HG03457 (cell line): Measurements from ENCODE around the gene GIPC3.

Experiments
- ATAC-seq: cut with Tn5 transposase; IDR thresholded peaks from one replicate; pipeline ENCODE4 v1.9.1; 2021; ENCODE audit warnings: moderate number of reproducible peaks; ENCODE audit not compliant: unreplicated experiment

The GIPC3 gene, protein sequence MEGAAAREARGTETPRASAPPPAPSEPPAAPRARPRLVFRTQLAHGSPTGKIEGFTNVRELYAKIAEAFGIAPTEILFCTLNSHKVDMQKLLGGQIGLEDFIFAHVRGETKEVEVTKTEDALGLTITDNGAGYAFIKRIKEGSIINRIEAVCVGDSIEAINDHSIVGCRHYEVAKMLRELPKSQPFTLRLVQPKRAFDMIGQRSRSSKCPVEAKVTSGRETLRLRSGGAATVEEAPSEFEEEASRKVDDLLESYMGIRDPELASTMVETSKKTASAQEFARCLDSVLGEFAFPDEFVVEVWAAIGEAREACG

DNA sequence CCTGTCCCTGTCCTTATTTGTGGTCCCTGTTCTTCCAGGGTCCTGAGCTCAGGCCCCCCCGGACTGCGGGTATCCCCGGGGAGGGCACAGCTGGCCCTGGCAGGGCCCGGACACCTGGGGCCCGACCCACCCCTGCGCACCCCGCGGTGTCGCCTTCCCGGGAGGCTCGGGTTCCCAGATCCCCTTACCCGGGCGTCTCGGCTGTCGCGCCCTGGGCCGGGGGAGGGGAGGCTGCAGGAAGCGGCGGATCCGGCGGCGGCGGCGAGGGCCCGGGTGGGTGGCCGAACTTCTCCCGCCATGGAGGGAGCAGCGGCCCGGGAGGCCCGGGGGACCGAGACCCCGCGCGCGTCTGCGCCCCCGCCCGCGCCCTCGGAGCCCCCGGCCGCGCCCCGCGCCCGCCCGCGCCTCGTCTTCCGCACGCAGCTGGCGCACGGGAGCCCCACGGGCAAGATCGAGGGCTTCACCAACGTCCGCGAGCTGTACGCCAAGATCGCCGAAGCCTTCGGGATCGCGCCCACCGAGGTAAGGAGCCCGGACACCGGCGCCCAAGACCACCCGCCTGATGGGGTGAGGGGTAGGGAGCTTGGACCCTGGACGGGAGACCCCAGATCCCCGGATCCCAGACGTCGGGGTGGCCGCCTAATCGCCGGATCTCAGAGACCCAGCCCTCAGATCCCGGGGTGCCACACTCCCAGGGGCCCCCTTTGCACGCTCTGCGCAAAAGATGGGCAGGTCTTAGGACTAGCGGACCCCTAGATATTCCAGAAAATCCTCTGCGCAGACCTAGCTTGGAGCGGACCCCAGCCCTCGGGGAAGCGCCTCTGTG lies at the start of gene GIPC3:
TSS of gene GIPC3 (plus strand) at position 178 of the 826 bp plus-strand sequence. CDS start at position 298, 120 bp downstream.
- no peak for ATAC-seq

DNA sequence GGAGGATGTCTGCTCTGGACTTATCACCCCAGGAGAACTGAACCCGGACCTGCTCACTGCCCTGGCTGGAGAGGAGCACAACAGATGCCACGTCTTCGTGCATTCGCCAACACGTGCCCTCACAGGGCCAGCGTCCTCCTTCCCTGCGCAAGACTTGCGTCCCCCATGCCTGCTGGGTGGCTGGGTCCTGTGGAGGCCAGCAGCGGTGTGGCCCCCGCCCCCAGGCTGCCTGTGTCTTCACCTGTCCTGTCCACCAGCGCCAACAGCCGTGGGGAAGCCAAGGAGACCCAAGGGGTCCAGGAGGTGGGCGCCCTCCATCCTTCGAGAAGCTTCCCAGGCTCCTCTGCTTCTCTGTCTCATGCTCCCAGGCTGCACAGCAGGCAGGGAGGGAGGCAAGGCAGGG lies 49.7 kb upstream of the GIPC3 start:
- no peak for ATAC-seq

DNA sequence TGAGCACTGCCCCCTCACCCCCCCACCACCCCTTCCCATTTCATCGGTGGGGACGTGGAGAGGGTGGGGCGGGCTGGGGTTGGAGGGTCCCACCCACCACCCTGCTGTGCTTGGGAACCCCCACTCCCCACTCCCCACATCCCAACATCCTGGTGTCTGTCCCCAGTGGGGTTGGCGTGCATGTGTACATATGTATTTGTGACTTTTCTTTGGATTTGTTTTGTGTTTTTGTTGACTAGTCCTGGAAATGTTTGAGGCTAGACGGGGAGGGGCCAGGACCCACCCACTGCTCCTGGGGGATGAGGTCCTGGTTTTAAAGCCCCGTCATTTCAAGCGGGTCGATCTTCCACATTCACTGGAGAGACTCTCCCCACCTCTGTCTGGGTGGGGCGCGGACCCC lies 49.3 kb upstream of the GIPC3 start:
- ATAC-seq: no peak

DNA sequence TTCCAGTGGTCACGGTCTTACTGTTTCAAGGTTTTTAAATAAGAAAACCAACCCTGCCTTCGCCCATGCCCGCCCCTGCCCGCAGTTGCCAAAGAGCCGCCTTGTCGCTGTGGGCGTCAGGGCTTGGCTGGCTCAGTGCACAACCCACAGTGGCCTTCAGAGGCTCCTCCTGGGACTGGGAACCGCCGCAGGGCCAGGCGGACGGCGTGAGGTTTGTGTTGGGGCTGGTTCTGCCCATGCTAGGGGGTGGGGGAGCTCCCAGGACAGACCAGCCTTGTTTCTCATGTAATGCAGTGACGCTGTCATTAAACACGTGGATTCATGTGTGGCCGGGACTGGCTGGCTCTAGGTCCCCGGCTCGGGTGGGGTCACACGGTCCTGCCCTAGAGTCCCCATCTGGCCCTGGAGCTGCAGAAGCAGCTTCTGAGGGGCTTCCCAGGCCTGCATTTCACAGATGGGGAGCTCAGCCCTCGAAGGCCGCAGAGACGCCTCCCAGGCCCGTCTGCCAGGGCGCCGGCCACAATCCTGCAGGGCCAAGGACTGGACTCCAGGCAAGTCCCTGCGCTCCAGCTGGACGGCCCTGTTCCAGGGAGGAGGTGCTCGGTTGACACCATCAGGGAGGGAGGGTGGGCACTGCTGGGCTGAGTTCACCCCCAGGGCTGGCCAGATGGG lies 48.7 kb upstream of the GIPC3 start:
- ATAC-seq: no peak

DNA sequence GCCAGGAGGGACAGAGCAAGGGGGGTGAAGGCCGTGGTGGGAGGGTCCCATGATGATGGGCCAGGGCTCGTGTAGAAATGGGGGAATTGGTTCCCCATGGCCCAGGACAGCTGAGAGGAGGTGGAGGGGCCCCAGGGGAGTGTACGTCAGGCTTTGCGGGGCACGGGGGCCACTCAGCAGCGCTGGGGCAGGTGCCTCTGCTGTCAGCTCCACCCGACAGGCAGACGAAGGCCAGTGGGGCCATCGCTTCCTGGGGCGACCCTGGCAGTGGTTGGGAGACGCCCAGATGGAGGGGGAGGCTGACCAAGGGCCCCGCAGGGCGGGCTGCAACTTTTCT lies 48.2 kb upstream of the GIPC3 start:
- ATAC-seq: no peak

DNA sequence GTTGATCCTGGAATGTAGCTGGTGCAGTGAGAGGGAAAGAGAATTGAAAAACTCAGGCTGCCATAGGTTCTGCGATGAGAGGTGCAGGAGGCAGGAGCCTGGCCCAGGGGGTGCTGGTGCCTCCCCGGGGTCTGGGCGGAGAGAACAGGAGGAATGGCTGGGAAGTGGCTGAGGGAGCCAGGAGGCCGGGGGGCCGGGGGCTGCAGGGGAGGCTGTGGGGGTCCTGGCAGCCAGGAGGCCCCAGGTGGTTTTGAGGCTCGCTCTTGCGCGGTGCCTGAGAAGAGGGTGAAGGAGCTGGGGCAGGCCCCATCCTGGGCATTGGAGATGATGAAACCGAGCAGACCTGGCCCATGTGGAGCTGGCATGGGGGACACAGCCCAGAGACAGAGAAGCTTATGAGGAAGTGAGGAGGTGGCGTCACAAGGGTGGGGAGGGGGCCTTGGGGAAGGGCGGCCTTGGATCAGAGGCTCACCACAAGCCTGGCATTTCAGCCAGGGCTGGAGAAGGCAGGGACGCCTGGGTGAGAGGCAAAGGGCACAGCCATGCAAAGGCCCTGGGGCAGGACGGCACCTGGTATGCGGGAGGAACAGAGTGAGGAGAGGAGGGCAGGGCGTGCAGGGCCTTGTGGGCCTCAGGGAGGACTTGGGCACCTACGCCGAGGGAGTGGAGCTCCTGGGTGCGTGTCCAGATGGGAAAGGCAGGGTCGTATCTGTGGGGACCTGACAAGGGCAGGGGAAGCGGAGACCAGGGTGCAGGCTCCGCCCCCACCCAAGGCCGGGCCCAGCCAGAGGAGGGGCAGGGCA lies 47.6 kb upstream of the GIPC3 start:
- ATAC-seq: no peak

DNA sequence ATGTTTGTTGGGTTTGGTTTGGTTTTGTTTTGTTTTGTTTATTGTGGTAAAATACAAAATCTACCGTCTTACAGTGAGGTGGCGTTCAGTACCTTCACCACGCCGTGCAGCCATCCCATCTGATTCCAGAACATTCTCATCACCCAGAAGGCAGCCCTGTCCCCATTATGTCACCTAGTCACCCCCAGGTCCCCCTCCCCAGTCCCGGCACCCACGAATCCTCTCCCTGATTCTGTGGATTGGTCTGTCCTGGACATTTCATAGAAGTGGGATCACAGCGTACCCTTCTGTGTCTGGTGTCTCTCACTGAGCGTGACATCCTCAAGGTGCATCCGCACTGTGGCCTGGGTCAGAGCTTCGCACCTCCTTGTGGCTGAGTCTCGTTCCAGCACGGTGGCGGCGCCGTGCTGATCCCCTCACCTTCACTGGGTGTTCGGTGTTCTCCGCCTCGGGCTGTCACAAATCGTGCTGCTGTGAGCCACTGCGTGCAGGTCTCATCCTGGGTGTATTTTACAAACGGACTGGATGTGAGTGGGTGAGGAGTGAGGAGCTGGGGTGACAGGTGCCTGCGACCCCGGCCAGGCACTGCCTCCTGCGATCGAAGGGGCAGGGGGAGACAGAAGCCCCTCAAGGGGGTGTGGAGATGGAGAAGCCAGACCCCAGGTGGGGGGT lies 46.9 kb upstream of the GIPC3 start:
- no peak for ATAC-seq

DNA sequence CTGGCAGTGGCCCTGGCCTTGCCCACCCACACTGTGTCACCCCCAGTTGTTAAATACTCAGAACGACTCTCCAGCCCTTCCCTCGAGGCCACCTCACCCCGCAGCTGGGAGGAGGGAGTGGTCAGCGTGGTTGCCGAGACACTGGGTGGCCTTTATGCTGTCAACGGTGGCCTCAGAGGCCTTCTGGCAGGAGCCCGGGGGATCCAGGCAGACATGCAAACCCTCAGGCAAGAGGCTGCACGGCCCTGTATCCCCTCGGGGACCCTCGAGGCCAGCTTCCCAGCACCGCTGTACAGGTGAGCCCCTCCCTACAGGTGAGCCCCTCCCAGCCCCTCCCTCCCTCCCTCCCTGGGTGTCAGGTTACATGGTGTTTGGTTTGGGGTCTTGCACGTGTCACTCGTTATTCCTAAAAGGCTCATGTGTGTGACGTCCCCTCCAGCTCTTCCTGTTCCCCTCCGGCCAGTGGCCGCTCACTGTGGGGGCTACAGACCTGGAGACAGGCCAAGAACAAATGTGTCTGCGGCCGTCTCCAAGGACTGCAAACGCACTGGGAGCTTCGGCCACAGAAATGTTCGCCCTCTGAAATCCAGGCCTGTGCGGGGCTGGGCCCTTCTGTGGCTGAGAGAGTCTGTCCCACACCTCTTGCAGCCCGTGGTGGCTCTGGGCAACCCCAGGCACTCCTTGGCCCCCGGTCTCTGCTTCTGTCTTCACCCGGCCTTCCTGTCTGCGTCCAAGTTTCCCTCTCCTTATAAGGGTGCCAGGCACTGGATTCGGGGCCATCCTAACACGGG lies 46.1 kb upstream of the GIPC3 start, which contains the start of gene TEKTIP1:
TSS of gene TEKTIP1 (plus strand) at position 210 of the 791 bp plus-strand sequence. CDS start at position 214, 4 bp downstream.
- no peak for ATAC-seq

DNA sequence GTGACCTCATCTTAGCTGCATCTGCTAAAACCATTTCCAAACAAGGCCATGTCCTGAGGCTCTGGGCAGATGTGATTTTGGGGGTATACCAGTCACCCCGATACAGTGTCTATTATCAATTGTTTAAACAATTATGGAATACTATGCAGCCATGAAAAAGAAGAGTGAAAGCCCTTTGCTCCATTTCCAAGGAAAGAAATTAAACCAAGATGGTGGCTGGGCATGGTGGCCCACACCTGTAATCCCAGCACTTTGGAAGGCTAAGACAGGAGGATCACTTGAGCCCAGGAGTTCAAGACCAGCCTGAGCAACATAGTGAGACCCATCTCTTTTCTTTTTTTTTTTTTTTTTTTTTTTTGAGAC lies 45.5 kb upstream of the GIPC3 start:
- no peak for ATAC-seq

DNA sequence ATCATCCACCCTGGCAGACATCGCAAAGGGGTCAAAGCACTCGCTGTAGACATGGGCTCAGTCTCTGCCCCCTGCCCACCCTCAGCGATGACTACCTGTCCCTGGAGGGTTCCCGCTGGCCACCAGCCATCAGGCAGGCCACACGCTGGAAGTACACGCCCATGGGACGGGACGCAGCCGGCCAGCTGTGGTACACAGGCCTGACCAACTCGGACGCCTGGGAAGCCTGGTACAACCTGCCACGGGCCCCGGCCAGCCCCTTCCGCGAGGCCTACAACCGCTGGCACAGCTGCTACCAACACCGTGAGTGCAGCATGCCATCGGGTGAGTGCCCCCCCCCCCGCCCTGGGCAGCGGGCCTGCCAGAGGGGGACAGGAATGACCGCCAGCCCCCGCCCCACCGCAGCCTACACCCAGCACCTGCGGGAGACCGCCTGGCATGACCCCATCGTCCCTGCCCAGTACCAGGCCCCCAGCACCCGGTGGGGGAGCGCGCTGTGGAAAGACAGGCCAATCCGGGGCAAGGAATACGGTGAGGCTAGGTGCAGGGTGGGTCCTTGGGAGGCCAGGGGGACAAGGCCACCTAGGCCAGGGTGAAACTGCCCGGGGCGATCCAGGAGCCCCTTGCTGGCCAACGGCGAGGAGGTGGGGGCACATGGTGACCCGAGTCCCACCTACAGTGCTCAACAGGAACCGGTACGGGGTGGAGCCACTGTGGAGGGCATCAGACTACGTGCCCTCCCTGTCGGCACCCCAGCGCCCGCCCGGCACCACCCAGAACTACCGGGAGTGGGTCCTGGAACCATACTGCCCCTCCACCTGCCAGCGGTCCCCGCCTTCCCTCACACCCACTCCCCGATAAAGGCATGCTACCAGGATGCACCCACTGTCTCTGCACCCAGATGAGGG lies 41.9 kb upstream of the GIPC3 start:
- no peak for ATAC-seq

DNA sequence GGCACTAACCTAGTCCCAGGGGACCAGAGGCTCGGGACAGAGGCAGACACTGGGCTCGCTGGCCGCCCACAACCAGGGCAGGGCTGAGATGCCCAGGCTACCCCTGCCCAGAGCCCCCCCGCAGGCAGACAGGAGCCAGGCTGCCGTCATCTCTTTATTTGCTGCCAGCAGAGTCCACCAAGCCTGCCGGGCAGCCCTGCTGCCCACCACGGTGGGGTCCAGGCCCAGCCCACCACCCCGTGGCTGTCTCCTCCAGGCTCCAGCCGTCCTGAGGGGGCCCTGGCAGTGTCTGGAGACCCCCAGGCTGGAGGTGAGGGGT lies 41.3 kb upstream of the GIPC3 start:
- no peak for ATAC-seq

DNA sequence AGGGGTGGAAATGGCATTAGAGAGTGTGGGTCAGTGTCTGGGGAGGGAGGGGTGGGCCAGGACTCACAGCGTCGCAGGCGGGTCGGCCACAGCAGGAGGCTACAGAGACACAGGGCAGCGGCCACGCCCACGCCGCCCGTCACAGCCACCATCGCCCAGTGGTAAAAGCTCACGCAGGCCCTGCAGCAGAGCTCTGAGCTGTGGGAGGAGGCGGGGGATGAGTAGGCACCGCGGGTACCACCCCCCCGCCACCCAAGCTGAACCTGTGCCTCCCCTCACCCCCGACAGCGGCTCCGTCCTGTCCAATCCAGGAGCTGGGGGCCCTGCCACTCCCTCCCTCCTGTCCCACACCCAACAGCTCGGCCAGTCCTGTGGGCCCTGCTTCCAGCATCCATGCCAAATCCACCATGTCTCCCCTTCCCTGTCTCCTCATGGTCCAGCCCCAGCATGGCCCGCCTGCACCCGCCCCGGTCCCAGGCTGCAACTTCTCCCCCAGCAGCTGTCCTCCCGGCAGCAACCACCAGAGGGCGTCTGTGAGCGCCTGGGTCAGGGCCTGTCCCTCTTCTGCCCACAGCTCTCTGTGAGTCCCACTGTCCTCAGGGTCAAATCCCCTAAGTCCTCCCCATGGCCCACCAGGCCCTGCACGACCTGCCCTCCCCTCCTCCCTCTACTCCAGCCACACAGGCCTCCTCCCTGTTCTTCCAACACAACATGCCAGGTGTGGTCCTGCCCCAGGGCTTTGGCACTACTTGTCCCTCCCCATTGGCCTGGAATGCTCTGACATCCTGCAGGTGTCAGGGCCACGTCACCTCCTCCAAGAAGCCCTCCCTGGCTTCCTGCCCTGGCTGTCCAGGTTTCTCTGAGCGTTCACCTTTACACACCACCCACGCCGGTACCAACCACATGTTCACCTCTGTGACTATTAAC lies 40.3 kb upstream of the GIPC3 start:
- no peak for ATAC-seq

DNA sequence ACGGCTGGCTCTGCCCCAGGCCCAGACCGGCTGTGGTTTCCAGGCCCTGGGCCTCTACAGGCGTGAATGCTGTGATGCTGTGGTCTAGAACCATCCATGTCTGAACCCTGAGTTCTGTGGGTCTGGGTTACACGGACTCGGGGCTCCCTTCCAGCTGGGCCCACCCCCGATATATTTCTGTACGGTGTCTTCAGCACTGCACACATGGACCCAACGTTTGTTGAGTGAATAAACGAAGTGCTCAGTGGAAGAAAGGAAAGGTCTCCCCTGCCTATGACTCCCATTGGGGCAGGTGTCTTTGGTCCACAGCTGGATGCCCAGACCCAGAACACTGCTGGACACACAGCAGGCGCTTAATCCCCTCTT lies 39.6 kb upstream of the GIPC3 start:
- no peak for ATAC-seq

DNA sequence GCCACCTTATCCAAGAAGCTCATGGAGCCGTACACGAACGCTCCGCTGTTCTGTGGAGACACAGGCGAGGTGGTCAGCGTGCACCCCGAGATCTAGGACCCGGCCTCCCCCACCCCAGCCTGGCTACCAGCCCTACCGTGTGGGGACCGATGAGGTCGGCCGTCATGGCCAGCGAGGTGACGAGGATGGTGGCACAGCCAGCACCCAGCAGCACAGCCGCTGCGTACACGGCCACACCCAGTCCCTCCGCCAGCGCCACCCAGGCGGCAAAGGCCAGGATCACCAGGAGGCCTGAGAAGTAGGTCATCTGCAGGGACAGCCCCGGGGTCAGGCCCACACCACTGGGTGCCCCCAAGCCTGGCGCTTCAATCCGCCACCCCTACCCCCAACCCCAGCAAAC lies 39.2 kb upstream of the GIPC3 start:
- no peak for ATAC-seq

DNA sequence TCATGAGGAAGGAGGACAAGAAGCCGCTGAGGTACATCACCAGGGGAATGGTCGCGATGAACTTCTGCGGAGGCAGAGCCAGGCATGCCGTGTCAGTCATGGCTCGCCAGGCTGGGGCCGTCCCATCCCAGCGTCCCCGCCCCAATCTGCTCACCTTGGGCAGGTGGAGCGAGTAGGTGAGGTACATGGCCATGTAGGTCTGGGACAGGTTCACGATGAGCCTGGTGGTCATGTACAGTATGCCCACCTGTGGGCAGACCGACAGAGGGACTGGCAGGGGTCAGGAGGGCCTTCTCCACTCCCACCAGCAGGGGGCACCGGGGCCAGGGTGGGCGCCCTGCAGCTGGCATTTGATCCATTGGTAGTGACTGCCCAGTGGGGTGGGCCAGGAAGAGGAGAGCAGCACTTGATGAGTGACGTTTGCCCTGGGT lies 38.0 kb upstream of the GIPC3 start:
- ATAC-seq: no peak

DNA sequence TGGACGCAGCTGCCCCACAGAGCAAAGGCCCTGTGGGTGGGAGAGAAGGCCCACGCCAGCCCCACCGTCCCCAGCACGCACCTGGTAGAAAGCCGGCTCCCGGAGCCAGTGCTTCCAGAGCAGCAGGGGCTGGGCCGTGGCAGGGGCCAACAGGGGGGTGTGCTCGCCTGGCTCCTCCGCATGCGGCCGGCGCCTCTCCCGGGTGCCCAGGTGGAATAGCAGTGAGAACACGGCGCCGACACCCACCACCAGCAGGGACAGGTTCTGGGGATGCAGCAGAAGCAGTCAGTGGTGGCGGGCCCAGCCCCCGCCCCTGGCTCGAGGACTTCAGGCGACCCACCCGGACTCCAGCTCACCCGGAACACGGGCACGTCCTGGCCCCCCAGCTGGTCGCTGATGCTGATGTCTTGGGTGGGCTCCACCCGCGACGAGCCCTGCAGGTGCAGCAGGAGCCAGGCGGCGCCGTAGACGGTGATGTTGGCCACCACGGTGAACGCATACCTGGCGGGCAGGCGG lies 37.5 kb upstream of the GIPC3 start:
- no peak for ATAC-seq

DNA sequence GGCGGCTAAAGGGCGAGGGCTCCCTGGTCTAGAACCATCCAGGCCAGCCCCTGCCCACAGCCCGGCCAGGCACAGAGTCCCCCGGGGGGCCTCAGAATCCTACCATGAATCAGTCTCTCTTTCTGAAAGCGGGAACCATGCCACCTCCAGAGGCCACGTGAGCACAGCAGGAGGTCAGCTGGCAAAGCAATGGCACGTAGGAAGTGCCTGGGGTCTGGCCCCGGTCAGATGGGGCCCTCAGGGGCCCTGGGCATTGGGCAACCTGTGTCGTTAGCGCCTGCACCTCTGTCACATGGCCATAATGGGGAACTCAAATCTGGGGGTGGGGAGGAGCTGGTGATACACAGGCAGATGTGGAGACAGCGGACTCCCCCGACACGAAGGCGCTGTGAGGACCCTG lies 36.7 kb upstream of the GIPC3 start:
- no peak for ATAC-seq

DNA sequence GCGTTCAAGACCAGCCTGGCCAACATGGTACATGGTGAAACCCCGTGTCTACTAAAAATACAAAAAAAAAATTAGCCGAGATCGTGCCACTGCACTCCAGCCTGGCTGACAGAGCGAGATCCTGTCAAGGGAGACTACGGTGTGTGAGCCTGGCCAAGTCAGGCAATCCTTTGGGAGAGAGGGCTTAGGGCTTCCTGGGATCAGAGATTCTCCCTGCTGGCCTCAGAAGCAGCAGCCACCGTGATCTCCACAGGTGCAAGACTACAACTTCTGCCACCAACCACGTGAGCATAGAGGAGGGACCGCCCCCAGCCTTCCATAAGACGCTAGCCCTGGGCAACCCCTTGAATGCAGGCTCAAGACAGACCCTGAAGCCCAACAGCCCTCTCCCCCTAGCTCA lies 35.5 kb upstream of the GIPC3 start:
- no peak for ATAC-seq
